PC-9 (cell line): ENCODE results near the gene ZNF710.

Source experiments
- CTCF ChIP-seq: fragments of 200-600 bp; sonication (generic); conservative IDR thresholded peaks from 2 replicates; pipeline ENCODE4 v1.6.1; 2017; ENCODE audit warnings: mixed run types, antibody characterized with exemption, mild to moderate bottlenecking, moderate library complexity
- EZH2 ChIP-seq: fragments of 200-600 bp; sonication (generic); IDR thresholded peaks from 2 replicates; pipeline ENCODE4 v1.8.0; 2017; ENCODE audit warnings: antibody characterized with exemption, low read depth

- TF ChIP-seq CTCF (no peak), EZH2 (no peak)
Observed at GRCh38 chr15:90019611-90020010, 18.5 kb downstream of the ZNF710 start.
